BLaER1 treated with 17β-estradiol and CSF1 and Interleukin-3, amounts not matched to agents 10 nM and 100 nM (cell line): ENCODE data around the gene HDLBP.
A peak's percentile ranks its signal among the peaks of the same experiment; 100 is the strongest.

Experiments
- H3K27ac ChIP-seq, 11 experiments: shearing (Covaris generic); formaldehyde crosslinking; 2 replicates each; pipeline ENCODE4 v1.8.1; 2022
- H3K27me3 ChIP-seq, 11 experiments: shearing (Covaris generic); formaldehyde crosslinking; 2 replicates each; pipeline ENCODE4 v1.8.1; 2022
- H3K36me3 ChIP-seq, 11 experiments: shearing (Covaris generic); formaldehyde crosslinking; 2 replicates each; pipeline ENCODE4 v1.8.1; 2022
- H3K4me1 ChIP-seq, 10 experiments: shearing (Covaris generic); formaldehyde crosslinking; 2 replicates each; pipeline ENCODE4 v1.8.1; 2022
- H3K4me2 ChIP-seq, 11 experiments: shearing (Covaris generic); formaldehyde crosslinking; 2 replicates each; pipeline ENCODE4 v1.8.1; 2022
- H3K4me3 ChIP-seq, 10 experiments: shearing (Covaris generic); formaldehyde crosslinking; 2 replicates each; pipeline ENCODE4 v1.8.1; 2022
- H3K9ac ChIP-seq, 11 experiments: shearing (Covaris generic); formaldehyde crosslinking; 2 replicates each; pipeline ENCODE4 v1.8.1; 2022
- H3K9me3 ChIP-seq, 11 experiments: shearing (Covaris generic); formaldehyde crosslinking; replicated peaks in 1 of 11; 2 replicates each; pipeline ENCODE4 v1.8.1; 2022
- H4K20me1 ChIP-seq, 11 experiments: shearing (Covaris generic); formaldehyde crosslinking; 2 replicates each; pipeline ENCODE4 v1.8.1; 2022
- Cebpa-rat ChIP-seq, 11 experiments: shearing (Covaris generic); IDR thresholded peaks; 2 replicates each; pipeline ENCODE4 v1.8.1; 2022

HDLBP gene

GRCh38 chr2:241217320-241218031 is 98.0 kb downstream of the HDLBP start:
- H3K27ac ChIP-seq, result peak overlapping the region in 6 of 11 experiments; percentile 18 to 45 (median 28); a peak in 7 of 22 replicates
- peaks cover 0 to 43% (median 0%) of the 10 kb centered on the region in 11 experiments; a peak in 5 of 22 replicates for H4K20me1 ChIP-seq
- H3K4me1 ChIP-seq, result peaks cover 12 to 22% (median 15%) of the 10 kb centered on the region in 10 experiments
- TF ChIP-seq Cebpa-rat (IDR thresholded peaks at IDR 0.05), result no peak
- peaks cover 0 to 6% (median 0%) of the 10 kb centered on the region in 11 experiments; a peak in 1 of 22 replicates for H3K27me3 ChIP-seq
- H3K4me3 ChIP-seq, result peak overlapping the region; percentile 33 to 65 (median 51); a peak in 18 of 20 replicates
- no peaks in the 10 kb centered on the region for H3K36me3 ChIP-seq
- H3K9me3 ChIP-seq, result no peaks in the 10 kb centered on the region
- peak overlapping the region in 8 of 11 experiments; percentile 27 to 66 (median 48); a peak in 10 of 22 replicates for H3K9ac ChIP-seq
- peak overlapping the region; percentile 59 to 85 (median 75) for H3K4me2 ChIP-seq

GRCh38 chr2:241216211-241216761 is 99.2 kb downstream of the HDLBP start:
- H3K4me2 ChIP-seq, result no peak overlapping the region
- peaks cover 0 to 6% (median 0%) of the 10 kb centered on the region in 11 experiments; a peak in 1 of 22 replicates for H3K27me3 ChIP-seq
- no peak overlapping the region for H3K4me3 ChIP-seq
- no peak overlapping the region for H3K27ac ChIP-seq
- TF ChIP-seq Cebpa-rat (IDR thresholded peaks at IDR 0.05), result no peak
- H3K9me3 ChIP-seq, result no peaks in the 10 kb centered on the region
- no peaks in the 10 kb centered on the region for H3K36me3 ChIP-seq
- no peak overlapping the region for H3K9ac ChIP-seq
- H3K4me1 ChIP-seq, result peaks cover 12 to 25% (median 18%) of the 10 kb centered on the region in 10 experiments
- H4K20me1 ChIP-seq, result peaks cover 0 to 52% (median 0%) of the 10 kb centered on the region in 11 experiments; a peak in 6 of 22 replicates

- Histone ChIP-seq H3K9me3 (no peaks in the 10 kb centered on the region), H4K20me1 (peaks cover 0 to 56% (median 0%) of the 10 kb centered on the region in 11 experiments; a peak in 7 of 22 replicates), H3K4me1 (peaks cover 12 to 32% (median 23%) of the 10 kb centered on the region in 10 experiments), H3K4me3 (no peak overlapping the region), H3K9ac (no peak overlapping the region), H3K27me3 (peaks cover 0 to 6% (median 0%) of the 10 kb centered on the region in 11 experiments; a peak in 1 of 22 replicates), H3K4me2 (no peak overlapping the region), H3K27ac (no peak overlapping the region), H3K36me3 (no peaks in the 10 kb centered on the region)
- no peak for TF ChIP-seq Cebpa-rat (IDR thresholded peaks at IDR 0.05)
Observed at GRCh38 chr2:241215421-241215820, 100.1 kb downstream of the HDLBP start.

- no peaks in the 10 kb centered on the region for H3K9me3 ChIP-seq
- H3K4me1 ChIP-seq, result peaks cover 9 to 29% (median 19%) of the 10 kb centered on the region in 10 experiments
- H3K4me2 ChIP-seq, result no peak overlapping the region
- H3K27me3 ChIP-seq, result peaks cover 0 to 6% (median 0%) of the 10 kb centered on the region in 11 experiments; a peak in 1 of 22 replicates
- no peak overlapping the region for H3K4me3 ChIP-seq
- no peak overlapping the region for H3K27ac ChIP-seq
- no peak for TF ChIP-seq Cebpa-rat (IDR thresholded peaks at IDR 0.05)
- H3K36me3 ChIP-seq, result no peaks in the 10 kb centered on the region
- peaks cover 0 to 63% (median 0%) of the 10 kb centered on the region in 11 experiments; a peak in 8 of 22 replicates for H4K20me1 ChIP-seq
- H3K9ac ChIP-seq, result no peak overlapping the region
Observed at GRCh38 chr2:241214766-241215165, 100.7 kb downstream of the HDLBP start.

GRCh38 chr2:241214209-241214608 is 101.3 kb downstream of the HDLBP start:
- Histone ChIP-seq H4K20me1 (peaks cover 0 to 68% (median 0%) of the 10 kb centered on the region in 11 experiments; a peak in 8 of 22 replicates), H3K27ac (no peak overlapping the region), H3K9ac (no peak overlapping the region), H3K4me2 (no peak overlapping the region), H3K9me3 (no peaks in the 10 kb centered on the region), H3K36me3 (no peaks in the 10 kb centered on the region), H3K4me3 (no peak overlapping the region), H3K4me1 (peaks cover 4 to 23% (median 13%) of the 10 kb centered on the region in 10 experiments), H3K27me3 (peaks cover 0 to 6% (median 0%) of the 10 kb centered on the region in 11 experiments; a peak in 1 of 22 replicates)
- TF ChIP-seq Cebpa-rat (IDR thresholded peaks at IDR 0.05), result no peak

GRCh38 chr2:241213567-241213966 is 101.9 kb downstream of the HDLBP start:
- no peak overlapping the region for H3K4me3 ChIP-seq
- peaks cover 0 to 17% (median 8%) of the 10 kb centered on the region in 10 experiments; a peak in 9 of 20 replicates for H3K4me1 ChIP-seq
- TF ChIP-seq Cebpa-rat (IDR thresholded peaks at IDR 0.05), result no peak
- no peak overlapping the region for H3K4me2 ChIP-seq
- H4K20me1 ChIP-seq, result peaks cover 0 to 69% (median 0%) of the 10 kb centered on the region in 11 experiments; a peak in 8 of 22 replicates
- H3K27ac ChIP-seq, result no peak overlapping the region
- H3K27me3 ChIP-seq, result peaks cover 0 to 6% (median 0%) of the 10 kb centered on the region in 11 experiments; a peak in 1 of 22 replicates
- H3K9me3 ChIP-seq, result no peaks in the 10 kb centered on the region
- H3K9ac ChIP-seq, result no peak overlapping the region
- H3K36me3 ChIP-seq, result no peaks in the 10 kb centered on the region

- Histone ChIP-seq H3K27me3 (peaks cover 0 to 6% (median 0%) of the 10 kb centered on the region in 11 experiments; a peak in 1 of 22 replicates), H3K4me2 (no peak overlapping the region), H3K4me1 (peaks cover 0 to 16% (median 8%) of the 10 kb centered on the region in 10 experiments; a peak in 8 of 20 replicates), H4K20me1 (peaks cover 0 to 69% (median 0%) of the 10 kb centered on the region in 11 experiments; a peak in 8 of 22 replicates), H3K27ac (no peak overlapping the region), H3K36me3 (no peaks in the 10 kb centered on the region), H3K9ac (no peak overlapping the region), H3K4me3 (no peak overlapping the region), H3K9me3 (no peaks in the 10 kb centered on the region)
- TF ChIP-seq Cebpa-rat (IDR thresholded peaks at IDR 0.05), result no peak
Observed at GRCh38 chr2:241213041-241213440, 102.4 kb downstream of the HDLBP start.

GRCh38 chr2:241211276-241211675 is 104.2 kb downstream of the HDLBP start:
- Histone ChIP-seq H3K4me2 (peak overlapping the region in 3 of 11 experiments; percentile 5 to 30 (median 12); a peak in 4 of 22 replicates), H3K27ac (no peak overlapping the region), H3K9ac (no peak overlapping the region), H3K4me1 (peaks cover 0 to 11% (median 8%) of the 10 kb centered on the region in 10 experiments; a peak in 8 of 20 replicates), H3K36me3 (no peaks in the 10 kb centered on the region), H3K27me3 (no peaks in the 10 kb centered on the region), H3K4me3 (no peak overlapping the region), H4K20me1 (peaks cover 0 to 56% (median 0%) of the 10 kb centered on the region in 11 experiments; a peak in 7 of 22 replicates), H3K9me3 (no peaks in the 10 kb centered on the region)
- no peak for TF ChIP-seq Cebpa-rat (IDR thresholded peaks at IDR 0.05)

- no peaks in the 10 kb centered on the region for H3K9me3 ChIP-seq
- H3K9ac ChIP-seq, result no peak overlapping the region
Observed at GRCh38 chr2:241209271-241209670, 106.2 kb downstream of the HDLBP start.

More at GRCh38 chr2:241209271-241209670, 106.2 kb downstream of the HDLBP start:
- Histone ChIP-seq H3K27me3 (no peaks in the 10 kb centered on the region), H3K4me3 (no peak overlapping the region), H3K36me3 (no peaks in the 10 kb centered on the region), H4K20me1 (peaks cover 0 to 47% (median 0%) of the 10 kb centered on the region in 11 experiments; a peak in 6 of 22 replicates), H3K27ac (no peak overlapping the region), H3K4me1 (peaks cover 0 to 11% (median 8%) of the 10 kb centered on the region in 10 experiments; a peak in 8 of 20 replicates), H3K4me2 (no peak overlapping the region)
- TF ChIP-seq Cebpa-rat (IDR thresholded peaks at IDR 0.05), result no peak
